HG02981 (cell line): ENCODE results near the gene RPS6KB2.

ENCODE experiments used
- ATAC-seq: cut with Tn5 transposase; IDR thresholded peaks from one replicate; pipeline ENCODE4 v1.9.1; 2021; ENCODE audit warnings: mild to moderate bottlenecking, moderate library complexity; ENCODE audit not compliant: unreplicated experiment

Gene RPS6KB2

DNA sequence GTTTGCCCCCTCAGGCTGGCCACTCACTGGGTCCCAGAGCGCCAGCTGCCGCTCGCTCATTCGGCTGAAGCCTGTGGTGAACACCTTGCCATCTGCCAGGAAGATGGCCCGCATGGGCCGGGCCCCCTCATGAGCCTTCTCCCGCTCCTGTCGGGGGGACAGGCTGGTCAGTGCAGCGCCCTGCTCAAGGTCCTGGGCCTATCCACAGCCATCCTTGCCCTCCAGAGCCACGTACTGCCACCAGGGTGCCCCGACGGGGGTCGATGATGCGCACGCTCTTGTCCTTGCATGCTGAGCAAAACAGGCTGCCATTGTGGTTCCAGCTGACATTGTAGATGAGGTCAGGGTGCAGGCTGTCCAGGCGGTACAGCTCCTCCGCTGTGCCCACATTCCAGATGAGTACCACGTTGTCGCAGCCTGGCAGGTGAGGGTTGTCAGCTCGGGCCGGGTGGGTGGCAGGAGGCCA, 12.8 kb downstream of the RPS6KB2 start:
- no peak for ATAC-seq

DNA sequence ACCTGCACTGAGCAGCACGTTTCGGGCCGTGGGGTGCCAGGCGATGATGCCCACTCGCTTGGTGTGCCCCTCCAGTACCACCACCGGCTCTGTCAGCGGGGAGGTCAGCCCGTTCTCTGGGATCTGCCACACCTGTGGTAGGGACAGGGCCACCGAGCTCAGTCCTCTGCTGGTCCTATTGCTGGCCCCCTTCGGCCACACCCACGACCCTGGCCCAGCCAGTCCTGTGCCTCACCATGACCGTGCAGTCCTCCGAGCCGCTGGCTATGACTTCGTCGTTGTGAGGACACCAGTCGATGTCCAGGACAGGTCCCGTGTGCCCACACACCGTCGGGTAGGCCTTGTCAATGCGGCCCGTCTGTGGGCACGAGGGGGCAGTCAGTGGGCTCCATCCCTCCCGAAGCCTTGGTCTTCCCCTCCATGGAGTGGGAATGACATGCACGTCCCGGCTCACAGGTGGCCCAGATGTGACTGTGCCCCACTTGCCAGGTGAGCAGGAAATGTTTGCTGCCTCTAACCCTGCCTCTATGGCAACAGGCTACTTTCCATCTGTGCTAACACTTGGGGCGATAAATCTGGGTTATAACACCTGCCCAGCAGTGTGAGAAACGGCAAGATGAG, 13.5 kb downstream of the RPS6KB2 start:
- ATAC-seq: no peak

DNA sequence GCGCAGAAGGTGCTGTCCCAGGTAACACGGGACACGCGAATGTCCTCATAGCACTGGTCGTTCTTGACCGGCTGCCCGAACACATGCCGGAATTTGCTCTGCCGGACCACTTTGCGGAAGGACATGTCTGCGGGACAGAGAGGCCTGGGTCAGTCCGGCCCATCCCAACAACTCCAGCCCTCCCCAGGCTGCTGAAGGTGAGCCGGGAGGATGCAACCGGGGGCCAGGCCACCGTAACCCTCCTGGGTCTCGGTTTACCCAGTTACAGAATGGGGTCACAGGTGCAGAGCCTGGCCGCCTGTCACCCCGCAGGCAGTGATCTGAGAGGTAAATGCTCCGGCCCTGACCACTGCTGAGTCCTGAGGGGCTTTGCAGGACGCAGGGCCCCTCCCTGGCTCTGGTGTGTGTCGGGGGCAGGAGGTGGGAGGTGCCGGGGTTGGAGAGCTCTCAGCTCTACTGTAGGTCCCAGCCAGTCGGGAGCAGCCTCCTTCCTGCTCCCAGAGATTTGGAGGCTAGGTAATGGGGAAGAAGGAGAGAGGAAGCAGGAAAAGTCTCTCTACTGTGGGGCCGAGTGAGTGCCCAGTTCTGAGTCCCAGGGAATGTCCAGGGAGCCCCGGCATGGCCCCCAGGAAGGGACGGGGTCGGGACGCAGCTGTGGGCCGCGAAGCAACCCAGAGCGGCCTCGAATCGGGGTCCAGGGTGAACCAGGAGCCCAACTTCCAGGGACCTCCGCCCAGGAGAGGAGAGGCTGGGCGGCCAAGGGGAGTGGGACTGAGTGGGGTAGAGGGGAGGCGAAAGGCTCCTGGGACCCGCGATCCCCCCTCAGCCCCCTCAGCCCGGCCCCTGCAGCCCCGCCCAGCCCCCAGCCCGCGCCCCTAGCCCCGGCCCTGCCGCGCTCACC, 14.5 kb downstream of the RPS6KB2 start:
- no peak for ATAC-seq

DNA sequence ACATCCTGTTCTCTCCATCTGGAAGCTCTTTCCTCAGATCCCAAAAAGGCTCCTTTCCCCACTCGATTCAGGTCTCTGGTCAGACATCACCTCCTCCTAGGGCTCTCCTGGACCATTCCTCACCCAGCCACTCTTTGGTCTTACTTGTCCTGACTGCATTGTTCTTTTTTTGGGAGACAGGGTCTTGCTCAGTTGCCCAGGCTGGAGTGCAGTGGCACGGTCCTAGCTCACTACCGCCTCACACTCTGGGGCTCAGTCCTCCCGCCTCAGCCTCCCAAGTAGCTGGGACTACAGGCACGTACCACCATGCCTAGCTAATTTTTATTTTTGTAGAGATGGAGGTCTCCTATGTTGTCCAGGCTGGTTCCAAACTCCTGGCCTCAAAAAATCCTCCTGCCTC, 17.2 kb downstream of the RPS6KB2 start:
- ATAC-seq: no peak

DNA sequence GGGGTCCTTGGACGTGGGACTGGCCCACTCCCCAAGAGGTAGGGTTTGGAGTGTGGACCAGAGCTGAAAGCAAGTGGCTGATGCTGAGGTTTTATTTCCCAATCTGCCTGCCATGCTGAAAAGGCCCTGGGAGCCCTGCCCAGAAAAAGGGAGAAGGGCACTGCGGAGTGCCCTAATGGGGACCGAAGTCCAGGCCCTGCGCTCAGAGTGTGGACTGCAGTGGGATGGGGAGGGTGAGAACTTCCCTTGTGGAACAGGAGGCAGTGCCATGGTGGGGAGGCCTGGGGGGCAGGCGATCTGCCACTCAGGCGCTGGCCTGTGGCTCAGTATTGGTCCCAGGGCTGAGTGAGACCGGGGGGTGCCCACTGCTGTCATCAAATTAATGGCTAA, 19.9 kb downstream of the RPS6KB2 start:
- no peak for ATAC-seq

DNA sequence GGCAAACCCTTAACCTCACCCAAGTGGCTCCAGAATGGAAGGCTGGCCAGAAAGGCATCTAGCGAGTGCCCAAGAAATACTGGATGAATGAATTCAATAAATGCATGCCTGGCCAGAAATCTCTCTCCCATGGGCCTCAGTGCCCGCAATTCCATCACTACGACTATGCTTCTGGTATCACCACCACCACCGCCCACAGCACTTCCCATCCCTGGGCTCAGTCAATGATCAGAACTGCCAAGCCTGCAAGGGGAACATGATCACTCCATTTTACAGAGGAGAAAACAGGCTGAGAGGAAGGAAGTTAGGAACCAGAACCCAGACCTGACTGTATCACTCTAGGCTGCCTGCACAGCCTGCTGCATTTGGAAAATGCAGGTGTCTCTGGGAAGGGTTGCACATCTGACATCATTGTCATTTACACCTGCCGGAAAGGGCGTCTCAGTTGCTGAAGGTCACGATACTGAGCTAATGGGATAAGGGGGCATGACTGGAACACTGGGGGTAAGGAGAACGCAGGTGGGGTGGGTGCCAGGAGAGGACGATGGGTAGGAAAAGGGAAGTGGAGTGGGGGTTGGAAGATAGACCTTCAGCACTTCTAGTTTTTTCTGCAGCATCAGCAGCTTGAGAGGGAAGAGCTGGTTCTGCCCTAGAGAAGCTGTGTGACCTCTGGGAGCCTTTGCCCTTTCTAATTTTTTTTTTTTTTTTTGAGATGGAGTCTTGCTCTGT, 21.0 kb downstream of the RPS6KB2 start:
- ATAC-seq: no peak

DNA sequence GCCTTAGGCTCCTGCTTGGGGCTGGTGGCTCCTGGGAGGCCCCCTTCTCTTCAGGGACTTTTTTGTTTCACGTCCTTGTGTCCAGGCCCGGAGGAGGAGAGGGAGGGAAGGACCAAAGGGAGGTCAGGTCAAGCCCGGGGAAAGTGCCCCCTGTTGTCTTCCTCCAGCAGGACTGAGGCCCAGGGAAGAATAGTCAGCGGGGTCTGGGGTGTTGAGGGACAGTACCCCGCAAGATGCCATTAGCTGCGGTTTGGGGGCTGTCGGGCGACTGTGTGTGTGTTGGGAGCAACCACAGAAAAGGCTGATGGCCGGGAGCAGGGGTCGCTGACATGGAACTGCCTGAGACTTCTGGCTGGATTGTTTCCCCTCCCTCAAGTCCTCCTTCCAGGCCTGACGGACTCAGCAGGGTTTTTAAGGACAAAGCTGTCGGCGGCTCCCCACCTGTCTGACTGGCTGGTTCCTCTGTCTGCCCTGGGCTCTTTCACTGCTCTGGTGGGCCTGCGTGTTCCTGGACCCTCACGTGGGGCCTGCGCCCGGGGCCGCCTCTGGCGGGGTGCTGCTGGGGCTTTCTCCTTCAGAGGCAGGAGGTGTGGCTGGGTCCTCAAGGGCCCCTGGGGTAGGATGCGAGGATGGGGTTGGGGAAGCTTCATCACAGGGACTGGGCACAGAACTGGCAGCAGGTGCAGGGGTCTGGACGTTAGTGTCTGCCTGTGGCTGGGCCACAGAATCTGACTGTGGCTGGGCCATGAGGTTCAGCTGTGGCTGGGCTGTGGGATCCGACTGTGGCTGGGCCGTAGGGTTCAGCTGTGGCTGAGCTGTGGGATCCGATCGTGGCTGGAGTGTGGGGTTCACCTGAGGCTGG, 22.7 kb downstream of the RPS6KB2 start:
- ATAC-seq: no peak

DNA sequence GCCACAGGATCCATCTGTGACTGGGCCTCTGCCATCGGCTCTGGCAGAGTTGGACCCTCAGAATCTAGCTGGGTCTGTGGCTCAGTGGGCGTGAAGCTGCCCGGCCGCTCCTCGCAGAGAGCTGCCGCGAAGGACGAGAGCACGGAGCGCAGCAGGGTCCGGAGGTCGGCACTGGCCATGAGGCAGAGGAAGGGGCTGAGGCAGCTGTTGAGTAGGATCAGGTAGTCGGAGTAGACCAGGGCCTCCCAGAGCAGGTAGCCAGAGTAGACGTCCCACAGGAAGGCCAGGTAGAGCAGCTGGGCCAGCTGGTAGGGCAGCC, 23.3 kb downstream of the RPS6KB2 start:
- no peak for ATAC-seq

DNA sequence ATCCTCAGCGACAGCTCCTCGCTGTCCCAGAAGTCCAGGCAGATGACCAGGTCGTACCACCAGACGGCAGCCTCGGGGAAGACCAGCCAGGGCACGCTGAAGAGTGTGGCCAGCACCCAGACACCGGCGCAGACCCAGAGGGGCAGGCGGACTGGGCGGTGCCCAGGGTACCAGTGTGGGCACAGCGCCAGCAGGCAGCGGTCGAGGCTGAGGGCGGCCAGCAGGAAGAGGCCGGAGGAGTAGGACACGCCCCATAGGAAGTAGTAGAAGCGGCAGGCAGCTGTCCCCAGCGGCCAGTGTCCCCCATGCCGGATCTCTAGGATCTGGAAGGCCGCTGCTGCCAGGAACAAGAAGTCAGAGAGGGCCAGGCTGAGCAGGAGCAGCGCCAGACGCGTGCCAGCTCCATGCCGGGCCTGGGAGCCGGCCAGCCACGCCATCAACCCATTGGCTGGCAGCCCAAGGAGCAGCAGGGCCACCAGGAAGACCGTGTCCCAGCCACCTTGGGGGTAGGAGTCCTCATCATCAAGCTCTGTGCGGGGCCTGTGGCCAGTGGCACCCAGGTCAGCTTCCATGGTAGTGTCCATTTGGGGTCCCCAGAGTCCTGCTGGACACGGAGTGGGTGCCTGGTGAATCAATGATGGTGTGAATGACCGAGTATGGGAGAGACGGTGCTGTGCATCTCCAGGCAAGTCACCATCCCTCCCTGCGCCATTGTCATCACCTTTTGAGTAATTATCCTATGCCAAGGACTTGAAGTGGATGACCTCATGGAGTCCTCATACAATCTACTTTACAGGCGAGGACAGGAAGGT, 24.1 kb downstream of the RPS6KB2 start, which contains the start of gene GPR152:
GPR152 (minus strand) TSS at position 589 of the 812 bp plus-strand sequence; CDS start at position 584, 5 bp downstream.
- no peak for ATAC-seq

DNA sequence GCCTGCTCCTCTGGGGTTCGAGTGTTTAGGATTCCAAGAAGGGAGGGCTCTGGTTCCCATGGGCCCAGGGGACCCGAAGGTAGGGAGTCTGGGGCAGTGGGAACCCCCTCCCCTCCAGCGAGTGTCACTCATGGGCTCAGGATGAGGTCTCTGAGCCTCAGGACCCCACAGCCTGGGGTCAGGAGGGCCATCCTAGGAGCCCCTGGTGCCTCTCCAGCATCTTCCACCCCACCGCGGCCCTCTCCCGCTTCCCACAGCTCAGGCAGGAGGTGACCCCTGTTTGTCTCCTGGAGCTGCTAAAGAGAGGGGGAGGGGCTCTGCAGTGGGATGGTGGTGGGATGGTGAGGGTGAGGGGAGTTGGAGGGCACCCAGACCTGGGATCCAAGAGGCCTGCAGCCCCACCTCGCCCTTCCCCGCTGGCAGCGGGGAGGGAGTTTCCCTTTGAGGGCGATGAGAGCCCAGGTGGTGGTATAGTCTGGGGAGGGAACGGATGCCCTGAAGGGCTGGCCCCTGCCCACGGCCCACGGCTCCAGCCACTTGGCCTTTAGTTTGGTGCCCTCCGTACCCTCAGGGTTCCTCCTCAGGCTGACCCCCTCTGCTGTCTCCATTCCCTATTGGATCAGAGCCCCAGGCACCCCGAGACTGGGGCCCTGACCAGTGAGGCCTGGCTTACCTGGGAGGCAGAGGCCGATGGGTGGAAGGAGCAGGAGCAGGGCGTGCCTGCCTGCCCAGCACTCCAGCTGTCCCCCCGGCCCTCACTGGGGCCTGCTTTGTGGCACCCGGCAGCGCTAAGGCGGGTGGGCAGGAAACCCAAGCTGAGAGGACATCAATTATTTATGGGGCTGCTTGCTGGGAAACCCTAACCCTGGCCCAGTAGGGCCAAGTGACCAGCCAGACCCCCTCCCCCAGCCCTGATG, 25.8 kb downstream of the RPS6KB2 start:
- ATAC-seq: no peak

DNA sequence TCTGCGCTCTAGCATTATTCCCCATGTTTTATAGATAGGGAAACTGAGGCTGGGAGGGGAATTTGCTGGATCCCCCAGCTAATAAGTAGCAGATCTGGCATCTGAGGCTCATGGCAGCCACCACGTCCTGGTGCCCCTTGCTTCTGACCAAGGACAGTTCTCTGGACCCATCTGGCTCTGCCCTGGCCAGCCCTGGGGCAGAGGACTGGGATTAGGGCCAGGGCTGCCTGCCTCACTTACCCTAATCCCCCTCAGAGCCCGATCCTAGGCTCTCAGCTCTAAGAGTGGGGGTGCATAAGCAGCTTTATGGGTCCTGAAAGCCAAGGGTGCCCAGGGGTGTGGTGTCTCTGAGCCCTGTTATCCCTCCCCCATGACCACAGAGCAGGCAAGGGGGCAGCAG, 26.8 kb downstream of the RPS6KB2 start, which contains the start of gene CABP4:
CABP4 (plus strand) TSS at position 301 of the 400 bp plus-strand sequence; CDS start at position 371, 70 bp downstream.
- ATAC-seq: no peak

DNA sequence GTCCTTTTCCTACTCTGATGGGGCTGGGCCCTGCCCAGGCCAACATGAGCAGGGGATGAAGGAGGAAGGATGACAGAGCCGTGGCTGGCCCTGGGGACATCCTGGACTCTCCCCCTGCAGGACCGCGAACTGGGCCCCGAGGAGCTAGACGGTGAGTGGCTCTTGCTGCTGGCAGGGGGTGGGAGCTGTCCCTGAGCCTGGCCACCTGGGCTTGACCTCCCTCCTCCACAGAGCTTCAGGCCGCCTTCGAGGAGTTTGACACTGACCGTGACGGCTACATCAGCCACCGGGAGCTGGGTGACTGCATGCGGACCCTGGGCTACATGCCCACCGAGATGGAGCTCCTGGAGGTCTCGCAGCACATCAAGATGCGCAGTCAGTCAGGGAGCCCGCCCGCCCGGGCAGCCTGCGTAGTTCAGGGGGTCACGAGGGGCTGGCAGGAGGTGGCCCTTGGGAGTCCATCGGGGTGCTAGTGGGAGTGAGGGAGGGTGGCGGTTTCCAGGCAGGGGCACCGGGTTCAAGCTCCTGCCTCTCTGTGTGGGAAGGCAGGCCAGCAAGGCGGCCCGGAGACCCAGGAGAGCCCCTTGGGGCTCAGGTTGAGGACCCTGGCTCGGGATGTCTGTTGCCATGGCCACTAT, 27.9 kb downstream of the RPS6KB2 start:
- ATAC-seq: no peak

DNA sequence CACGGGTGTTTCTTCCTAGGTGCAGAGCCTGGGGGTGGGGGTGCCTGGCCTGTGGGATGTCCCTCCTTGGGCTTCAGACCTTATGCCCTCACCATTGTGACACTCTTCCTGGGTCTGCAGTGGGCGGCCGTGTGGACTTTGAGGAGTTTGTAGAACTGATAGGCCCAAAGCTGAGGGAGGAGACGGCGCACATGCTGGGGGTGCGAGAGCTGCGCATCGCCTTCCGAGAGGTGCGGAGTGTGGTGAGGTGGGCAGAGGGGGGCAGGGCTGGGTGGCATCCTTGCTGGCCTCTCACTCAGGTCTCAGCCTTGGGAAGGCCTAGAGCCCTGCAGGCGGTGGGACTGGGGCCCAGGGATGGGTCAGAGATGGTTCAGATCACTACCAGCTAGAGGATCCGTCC, 29.2 kb downstream of the RPS6KB2 start:
- ATAC-seq: no peak

DNA sequence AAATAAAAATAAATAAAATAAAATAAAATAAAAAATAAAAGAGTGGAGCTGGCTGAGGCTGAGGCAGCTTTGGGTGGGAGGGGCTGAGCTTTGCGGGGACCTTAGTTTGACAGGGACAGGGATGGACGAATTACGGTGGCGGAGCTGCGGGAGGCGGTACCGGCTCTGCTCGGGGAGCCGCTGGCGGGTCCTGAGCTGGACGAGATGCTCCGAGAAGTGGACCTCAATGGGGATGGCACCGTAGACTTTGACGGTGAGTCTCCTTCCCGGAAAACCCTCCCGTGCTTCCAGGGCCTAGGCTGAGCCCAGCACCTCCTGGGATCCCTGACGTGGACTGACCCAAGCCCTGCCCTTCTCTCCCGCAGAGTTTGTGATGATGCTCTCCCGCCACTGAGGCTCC, 30.0 kb downstream of the RPS6KB2 start:
- ATAC-seq: no peak

DNA sequence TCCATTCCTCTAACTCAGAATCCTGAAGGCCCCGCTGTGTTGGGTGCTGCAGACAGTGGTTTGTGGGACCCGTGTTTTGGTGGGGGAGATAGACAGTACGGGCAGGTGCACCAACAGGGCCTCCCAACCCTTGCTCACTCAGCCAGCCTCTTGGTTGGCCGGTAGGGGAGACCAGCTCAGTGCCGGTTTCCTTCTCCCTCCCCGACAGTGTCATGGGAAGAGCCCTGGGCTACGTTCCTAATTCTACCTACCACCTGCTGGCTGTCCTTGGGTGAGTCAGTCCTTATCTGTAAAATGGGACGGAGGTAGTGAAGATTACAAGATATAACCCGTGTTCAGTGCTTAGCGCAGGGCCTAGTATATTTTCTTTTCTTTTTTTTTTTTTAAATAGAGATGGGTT, 34.9 kb downstream of the RPS6KB2 start:
- no peak for ATAC-seq

DNA sequence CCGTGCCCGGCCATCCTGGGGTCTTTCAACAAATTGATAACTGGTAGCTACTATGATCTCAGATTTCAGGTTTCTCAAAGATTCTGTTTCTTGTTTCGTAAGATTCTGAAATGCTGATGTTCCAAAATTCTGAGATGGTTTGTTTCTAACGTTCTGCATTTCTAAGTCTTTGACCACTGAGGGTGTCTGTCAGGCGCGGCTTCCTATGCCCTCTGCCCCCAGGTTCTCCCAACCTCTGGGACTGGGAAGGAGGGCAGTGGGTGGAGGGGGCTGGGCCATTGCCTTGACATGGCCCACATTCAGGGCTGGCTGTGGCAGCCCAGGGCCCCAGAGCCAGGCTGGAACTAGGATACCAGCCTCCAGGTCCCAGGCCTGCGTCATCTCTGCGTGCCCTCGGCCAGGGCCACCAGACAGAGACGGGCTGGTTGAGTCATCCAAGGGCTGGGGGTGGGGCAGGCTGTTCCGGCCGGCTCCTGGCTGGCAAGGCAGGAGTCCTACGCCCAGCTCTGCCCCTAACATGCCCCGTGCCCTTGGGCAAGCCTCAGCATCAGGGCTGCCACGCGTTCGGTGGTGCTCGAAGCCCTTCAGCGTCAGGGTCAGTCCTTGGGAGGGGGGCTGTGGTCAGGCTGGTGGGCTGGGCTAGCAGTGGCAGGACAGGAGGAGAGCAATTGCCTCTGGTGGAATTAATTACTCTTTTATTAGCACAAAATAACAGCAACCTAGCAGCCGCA, 35.6 kb downstream of the RPS6KB2 start:
- no peak for ATAC-seq

DNA sequence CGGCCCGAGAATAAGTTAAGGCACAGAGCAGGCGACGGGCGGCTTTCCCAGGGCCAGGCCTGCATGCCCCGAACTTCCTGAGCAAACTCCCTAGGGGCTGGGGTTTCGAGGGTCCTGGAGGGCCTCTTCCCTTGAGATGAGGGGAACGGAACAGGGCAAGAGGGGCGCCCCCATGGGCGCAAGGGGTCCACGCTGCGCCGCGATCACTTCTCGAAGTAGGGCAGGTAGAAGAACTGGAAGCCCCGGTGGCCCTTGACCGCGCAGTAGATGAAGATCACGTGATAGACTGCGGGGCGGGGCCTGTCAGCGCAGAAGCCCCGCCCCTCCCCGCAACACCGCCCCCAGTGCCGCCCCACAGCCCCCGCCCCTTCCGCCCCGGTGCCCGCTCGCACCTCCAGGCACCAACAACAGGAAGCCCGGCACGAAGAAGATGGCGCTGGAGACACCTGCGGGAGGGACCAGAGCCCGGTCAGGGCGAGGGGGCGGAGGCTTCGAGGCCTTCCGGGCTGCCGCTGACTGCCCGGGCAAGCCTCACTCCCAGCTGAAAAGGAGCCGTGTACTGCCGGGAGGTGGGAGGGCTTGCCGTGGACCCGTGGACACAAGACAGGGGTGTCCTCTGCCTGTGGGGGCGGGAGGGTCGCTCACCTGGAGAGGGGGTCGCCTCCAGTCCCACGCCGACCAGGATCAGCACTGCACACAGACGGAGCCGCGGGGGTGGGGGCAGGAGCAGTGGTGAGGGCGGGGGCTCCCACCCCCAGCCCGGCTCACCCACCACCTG, 36.3 kb downstream of the RPS6KB2 start:
- peak; percentile 51 for ATAC-seq
